ENCODE results near the gene MEPCE.

MEPCE gene

GRCh38 chr7:100400656-100401055 is 29.0 kb upstream of the MEPCE start:
- Histone ChIP-seq H3K14ac (ENCODE audit: low read length) (no peak overlapping the region), H3K18ac (ENCODE audit: low read length) (peak overlapping the region; percentile 1), H3K27ac (replicated peaks; ENCODE audit: low read length) (no peak overlapping the region), H2AFZ (ENCODE audit: low read length) (peak overlapping the region; percentile 84), H3K27me3 (ENCODE audit: control insufficient read depth in 3 of 3, insufficient read depth in 3 of 3, low read depth in 1 of 3, low read length in 3 of 3) (no peaks in the 10 kb centered on the region), H2BK15ac (ENCODE audit: low read length) (no peak overlapping the region), H3K23ac (ENCODE audit: low read depth, low read length, poor library complexity) (peak overlapping the region; percentile 32), H3K4me2 (ENCODE audit: insufficient read depth, low read length, poor library complexity, severe bottlenecking) (no peak overlapping the region), H4K91ac (ENCODE audit: low read depth, low read length, poor library complexity) (no peak overlapping the region), H3K79me1 (ENCODE audit: low read depth, low read length) (no peaks in the 10 kb centered on the region), H4K8ac (ENCODE audit: low read depth, low read length) (no peak overlapping the region), H3K9ac (ENCODE audit: low read depth, low read length, poor library complexity) (no peak overlapping the region), H3K9me3 (replicated peaks in 1 of 2; ENCODE audit: control insufficient read depth in 2 of 2, insufficient read depth in 1 of 2, low read depth in 1 of 2, low read length in 2 of 2) (no peaks in the 10 kb centered on the region), H3K4me1 (ENCODE audit: control insufficient read depth in 2 of 2, insufficient read depth in 1 of 2, low read depth in 1 of 2, low read length in 2 of 2) (peaks cover 0 to 8% of the 10 kb centered on the region in 2 donors), H2BK12ac (ENCODE audit: low read length) (no peak overlapping the region), H3K4ac (ENCODE audit: low read length) (no peak overlapping the region), H2AK5ac (ENCODE audit: low read depth, low read length) (no peak overlapping the region), H2BK5ac (ENCODE audit: low read length) (no peak overlapping the region), H3K4me3 (ENCODE audit: low read length in 2 of 2) (no peak overlapping the region), H3K36me3 (replicated peaks in 1 of 2; ENCODE audit: control insufficient read depth in 2 of 2, insufficient read depth in 2 of 2, low read length in 2 of 2) (no peaks in the 10 kb centered on the region), H2BK120ac (ENCODE audit: low read depth, low read length) (no peak overlapping the region)
- no CpG with 5 or more reads among the region's 11 CpGs for WGBS, 2 donors (ENCODE audit: extremely low coverage in 2 of 2, insufficient read length in 2 of 2, insufficient replicate concordance in 1 of 2)
- peak; percentile 15 for DNase-seq (ENCODE audit: low spot score)

GRCh38 chr7:100401811-100402210 is 27.8 kb upstream of the MEPCE start:
- H3K4ac ChIP-seq (ENCODE audit: low read length): no peak overlapping the region
- H2BK12ac ChIP-seq (ENCODE audit: low read length): no peak overlapping the region
- H2BK120ac ChIP-seq (ENCODE audit: low read depth, low read length): no peak overlapping the region
- no peak overlapping the region for H3K9ac ChIP-seq (ENCODE audit: low read depth, low read length, poor library complexity)
- no peaks in the 10 kb centered on the region for H3K27me3 ChIP-seq (ENCODE audit: control insufficient read depth in 3 of 3, insufficient read depth in 3 of 3, low read depth in 1 of 3, low read length in 3 of 3)
- no peak overlapping the region for H3K23ac ChIP-seq (ENCODE audit: low read depth, low read length, poor library complexity)
- H3K79me1 ChIP-seq (ENCODE audit: low read depth, low read length): no peaks in the 10 kb centered on the region
- H3K4me1 ChIP-seq (ENCODE audit: control insufficient read depth in 2 of 2, insufficient read depth in 1 of 2, low read depth in 1 of 2, low read length in 2 of 2): peaks cover 0 to 8% of the 10 kb centered on the region in 2 donors
- H3K9me3 ChIP-seq (replicated peaks in 1 of 2; ENCODE audit: control insufficient read depth in 2 of 2, insufficient read depth in 1 of 2, low read depth in 1 of 2, low read length in 2 of 2): no peaks in the 10 kb centered on the region
- no peak overlapping the region for H3K4me3 ChIP-seq (ENCODE audit: low read length in 2 of 2)
- H4K8ac ChIP-seq (ENCODE audit: low read depth, low read length): no peak overlapping the region
- H3K18ac ChIP-seq (ENCODE audit: low read length): no peak overlapping the region
- H3K4me2 ChIP-seq (ENCODE audit: insufficient read depth, low read length, poor library complexity, severe bottlenecking): no peak overlapping the region
- peak overlapping the region; percentile 6 for H2AFZ ChIP-seq (ENCODE audit: low read length)
- no peak overlapping the region for H4K91ac ChIP-seq (ENCODE audit: low read depth, low read length, poor library complexity)
- no peak overlapping the region for H2BK5ac ChIP-seq (ENCODE audit: low read length)
- H3K27ac ChIP-seq (replicated peaks; ENCODE audit: low read length): no peak overlapping the region
- H2BK15ac ChIP-seq (ENCODE audit: low read length): no peak overlapping the region
- H3K36me3 ChIP-seq (replicated peaks in 1 of 2; ENCODE audit: control insufficient read depth in 2 of 2, insufficient read depth in 2 of 2, low read length in 2 of 2): no peaks in the 10 kb centered on the region
- DNase-seq (ENCODE audit: low spot score): no peak
- no CpG with 5 or more reads among the region's 5 CpGs for WGBS, 2 donors (ENCODE audit: extremely low coverage in 2 of 2, insufficient read length in 2 of 2, insufficient replicate concordance in 1 of 2)
- H2AK5ac ChIP-seq (ENCODE audit: low read depth, low read length): no peak overlapping the region
- H3K14ac ChIP-seq (ENCODE audit: low read length): no peak overlapping the region

GRCh38 chr7:100402241-100402640 is 27.4 kb upstream of the MEPCE start:
- H3K18ac ChIP-seq (ENCODE audit: low read length): no peak overlapping the region
- no peak overlapping the region for H3K27ac ChIP-seq (replicated peaks; ENCODE audit: low read length)
- H3K23ac ChIP-seq (ENCODE audit: low read depth, low read length, poor library complexity): no peak overlapping the region
- peaks cover 0 to 8% of the 10 kb centered on the region in 2 donors for H3K4me1 ChIP-seq (ENCODE audit: control insufficient read depth in 2 of 2, insufficient read depth in 1 of 2, low read depth in 1 of 2, low read length in 2 of 2)
- no peak overlapping the region for H4K8ac ChIP-seq (ENCODE audit: low read depth, low read length)
- H2AFZ ChIP-seq (ENCODE audit: low read length): peak overlapping the region; percentile 6
- no peak overlapping the region for H3K14ac ChIP-seq (ENCODE audit: low read length)
- no peak overlapping the region for H3K4me3 ChIP-seq (ENCODE audit: low read length in 2 of 2)
- no peak overlapping the region for H3K9ac ChIP-seq (ENCODE audit: low read depth, low read length, poor library complexity)
- no peak overlapping the region for H4K91ac ChIP-seq (ENCODE audit: low read depth, low read length, poor library complexity)
- no peaks in the 10 kb centered on the region for H3K27me3 ChIP-seq (ENCODE audit: control insufficient read depth in 3 of 3, insufficient read depth in 3 of 3, low read depth in 1 of 3, low read length in 3 of 3)
- H2BK5ac ChIP-seq (ENCODE audit: low read length): no peak overlapping the region
- H3K79me1 ChIP-seq (ENCODE audit: low read depth, low read length): no peaks in the 10 kb centered on the region
- H2AK5ac ChIP-seq (ENCODE audit: low read depth, low read length): no peak overlapping the region
- no peak overlapping the region for H3K4me2 ChIP-seq (ENCODE audit: insufficient read depth, low read length, poor library complexity, severe bottlenecking)
- no peak overlapping the region for H2BK120ac ChIP-seq (ENCODE audit: low read depth, low read length)
- no peaks in the 10 kb centered on the region for H3K9me3 ChIP-seq (replicated peaks in 1 of 2; ENCODE audit: control insufficient read depth in 2 of 2, insufficient read depth in 1 of 2, low read depth in 1 of 2, low read length in 2 of 2)
- no peak for DNase-seq (ENCODE audit: low spot score)
- H2BK12ac ChIP-seq (ENCODE audit: low read length): no peak overlapping the region
- no peak overlapping the region for H3K4ac ChIP-seq (ENCODE audit: low read length)
- no CpG with 5 or more reads among the region's 2 CpGs for WGBS, 2 donors (ENCODE audit: extremely low coverage in 2 of 2, insufficient read length in 2 of 2, insufficient replicate concordance in 1 of 2)
- no peaks in the 10 kb centered on the region for H3K36me3 ChIP-seq (replicated peaks in 1 of 2; ENCODE audit: control insufficient read depth in 2 of 2, insufficient read depth in 2 of 2, low read length in 2 of 2)
- H2BK15ac ChIP-seq (ENCODE audit: low read length): no peak overlapping the region

GRCh38 chr7:100406767-100407166 is 22.9 kb upstream of the MEPCE start:
- H3K14ac ChIP-seq (ENCODE audit: low read length): no peak overlapping the region
- H2BK12ac ChIP-seq (ENCODE audit: low read length): no peak overlapping the region
- H4K91ac ChIP-seq (ENCODE audit: low read depth, low read length, poor library complexity): no peak overlapping the region
- no peak overlapping the region for H3K9ac ChIP-seq (ENCODE audit: low read depth, low read length, poor library complexity)
- H3K18ac ChIP-seq (ENCODE audit: low read length): no peak overlapping the region
- no peak overlapping the region for H4K8ac ChIP-seq (ENCODE audit: low read depth, low read length)
- no peak overlapping the region for H3K4ac ChIP-seq (ENCODE audit: low read length)
- H3K4me1 ChIP-seq (ENCODE audit: control insufficient read depth in 2 of 2, insufficient read depth in 1 of 2, low read depth in 1 of 2, low read length in 2 of 2): no peaks in the 10 kb centered on the region
- WGBS, 2 donors (ENCODE audit: extremely low coverage in 2 of 2, insufficient read length in 2 of 2, insufficient replicate concordance in 1 of 2): no CpG with 5 or more reads among the region's 6 CpGs
- H3K79me1 ChIP-seq (ENCODE audit: low read depth, low read length): no peaks in the 10 kb centered on the region
- H2BK5ac ChIP-seq (ENCODE audit: low read length): no peak overlapping the region
- H3K4me2 ChIP-seq (ENCODE audit: insufficient read depth, low read length, poor library complexity, severe bottlenecking): no peak overlapping the region
- H2BK15ac ChIP-seq (ENCODE audit: low read length): no peak overlapping the region
- no peak for DNase-seq (ENCODE audit: low spot score)
- H2AK5ac ChIP-seq (ENCODE audit: low read depth, low read length): no peak overlapping the region
- H3K23ac ChIP-seq (ENCODE audit: low read depth, low read length, poor library complexity): no peak overlapping the region
- H2AFZ ChIP-seq (ENCODE audit: low read length): no peak overlapping the region
- H3K27me3 ChIP-seq (ENCODE audit: control insufficient read depth in 3 of 3, insufficient read depth in 3 of 3, low read depth in 1 of 3, low read length in 3 of 3): peaks cover 0 to 1% (median 0%) of the 10 kb centered on the region in 3 experiments
- no peaks in the 10 kb centered on the region for H3K36me3 ChIP-seq (replicated peaks in 1 of 2; ENCODE audit: control insufficient read depth in 2 of 2, insufficient read depth in 2 of 2, low read length in 2 of 2)
- no peak overlapping the region for H2BK120ac ChIP-seq (ENCODE audit: low read depth, low read length)
- H3K9me3 ChIP-seq (replicated peaks in 1 of 2; ENCODE audit: control insufficient read depth in 2 of 2, insufficient read depth in 1 of 2, low read depth in 1 of 2, low read length in 2 of 2): no peaks in the 10 kb centered on the region
- H3K4me3 ChIP-seq (ENCODE audit: low read length in 2 of 2): no peak overlapping the region
- H3K27ac ChIP-seq (replicated peaks; ENCODE audit: low read length): no peak overlapping the region
